HCT116 (cell line): ENCODE measurements around the gene GNAI2. TPM values are rescaled to one million over a fixed set of nuclear protein-coding genes. Genes with fewer than 3 reads are reported as not detected.
"Not testable (repeated sequence)": the region's sequence is repeated elsewhere in the genome, so short reads cannot be mapped to it uniquely, and the experiment has no call there.

Experiments
- ATAC-seq: fragments of 200-7000 bp; cut with Tn5 transposase; 2 replicates; pipeline ENCODE4 v1.9.1; 2020; ENCODE audit warnings: mild to moderate bottlenecking, moderate library complexity
- BruUV-seq: library from RNA; stranded (reverse); fragments of 400-500 nt; replicated peaks from 2 replicates; lab custom pipeline; 2021; lab: Mats Ljungman, UMichigan
- CTCF ChIA-PET: fragments of 300-600 bp; sonication (Branson Sonifier 250); formaldehyde crosslinking; loops from one replicate; lab custom pipeline; 2021; ENCODE audit warnings: antibody characterized with exemption; lab: Charles Lee
- POLR2A ChIA-PET: fragments of 300-600, 350-600 bp; sonication (Branson Sonifier 250); formaldehyde crosslinking; loops from one replicate; lab custom pipeline; 2021; ENCODE audit warnings: antibody characterized with exemption; lab: Charles Lee
- RAD21 ChIA-PET, 2 experiments: fragments of 300-600 bp; sonication (Branson Sonifier 250); formaldehyde crosslinking; loops; one replicate each; lab custom pipeline; 2023; ENCODE audit warnings: low total read pairs in 2 of 2; ENCODE audit not compliant: uncharacterized antibody in 2 of 2, unreplicated experiment in 2 of 2, low non-redundant PET in 1 of 2; lab: Charles Lee
- DNase-seq: peaks from one replicate; pipeline ENCODE4 v3.0.0-alpha.2; 2010; ENCODE audit warnings: low read depth, low spot score
- H2AFZ ChIP-seq: fragments of 200-600 bp; shearing (Covaris generic), sonication (generic); 2 replicates; pipeline ENCODE4 v1.6.1; 2017; ENCODE audit warnings: low read depth, mixed run types, mixed read lengths, antibody characterized with exemption, low read length; ENCODE audit not compliant: poor library complexity, severe bottlenecking
- H3K27ac ChIP-seq: 2 replicates; pipeline ENCODE4 v1.5.1; 2012; ENCODE audit warnings: low read depth, low read length
- H3K27me3 ChIP-seq: fragments of 200-600 bp; sonication (generic); 2 replicates; pipeline ENCODE4 v1.6.1; 2016; ENCODE audit warnings: mixed run types, low read length, mixed read lengths; ENCODE audit not compliant: insufficient read depth
- H3K36me3 ChIP-seq, 2 experiments: fragments of 200-500 bp in 1 of 2; fragments of 200-600 bp in 1 of 2; sonication (Bioruptor generic) in 1 of 2; sonication (generic) in 1 of 2; 2 replicates each; pipeline versions ENCODE4 v1.5.1 to v1.6.1; 2014 to 2016; ENCODE audit warnings: low read length in 2 of 2, inconsistent platforms in 1 of 2, mixed read lengths in 1 of 2, mixed run types in 1 of 2; ENCODE audit not compliant: insufficient read depth in 2 of 2, control insufficient read depth in 1 of 2
- H3K4me1 ChIP-seq, 2 experiments: fragments of 200-600 bp in 1 of 2; sonication (generic) in 1 of 2; 2 replicates each; pipeline versions ENCODE4 v1.5.1 to v1.6.1; 2012 to 2017; ENCODE audit warnings: low read length in 2 of 2, inconsistent platforms in 1 of 2, mild to moderate bottlenecking in 1 of 2, mixed read lengths in 1 of 2, mixed run types in 1 of 2, moderate library complexity in 1 of 2; ENCODE audit not compliant: insufficient read depth in 2 of 2, control insufficient read depth in 1 of 2
- H3K4me2 ChIP-seq: fragments of 200-600 bp; sonication (generic); 2 replicates; pipeline ENCODE4 v1.6.1; 2017; ENCODE audit warnings: mixed run types, low read length, mixed read lengths
- H3K4me3 ChIP-seq, 2 experiments: fragments of 200-600 bp in 1 of 2; sonication (generic) in 1 of 2; replicated peaks in 1 of 2; 2 replicates each; pipeline ENCODE4 v1.5.1; 2011 to 2016; ENCODE audit warnings: low read length in 2 of 2, control low read depth in 1 of 2, low read depth in 1 of 2, mild to moderate bottlenecking in 1 of 2, mixed read lengths in 1 of 2, mixed run types in 1 of 2
- H3K79me2 ChIP-seq: fragments of 200-600 bp; sonication (generic); 2 replicates; pipeline ENCODE4 v1.6.1; 2017; ENCODE audit warnings: mild to moderate bottlenecking, mixed run types, low read length, moderate library complexity, mixed read lengths; ENCODE audit not compliant: insufficient read depth
- H3K9ac ChIP-seq: fragments of 200-600 bp; sonication (generic); 2 replicates; pipeline ENCODE4 v1.6.1; 2016; ENCODE audit warnings: low read length, mixed read lengths
- H3K9me2 ChIP-seq: fragments of 200-600 bp; sonication (generic), shearing (Covaris generic); 2 replicates; pipeline ENCODE4 v1.6.1; 2017; ENCODE audit warnings: mixed run types, mild to moderate bottlenecking, moderate library complexity; ENCODE audit not compliant: insufficient read depth
- H3K9me3 ChIP-seq, 2 experiments: fragments of 200-500 bp in 1 of 2; fragments of 200-600 bp in 1 of 2; sonication (Bioruptor generic) in 1 of 2; sonication (generic) in 1 of 2; 2 replicates each; pipeline ENCODE4 v1.6.1; 2014 to 2017; ENCODE audit warnings: low read length in 2 of 2, mixed read lengths in 2 of 2, inconsistent platforms in 1 of 2, low read depth in 1 of 2, mild to moderate bottlenecking in 1 of 2, mixed run types in 1 of 2, moderate library complexity in 1 of 2; ENCODE audit not compliant: control insufficient read depth in 1 of 2, insufficient read depth in 1 of 2
- H4K20me1 ChIP-seq: fragments of 200-600 bp; sonication (generic), shearing (Covaris generic); 2 replicates; pipeline ENCODE4 v1.6.1; 2017; ENCODE audit warnings: mixed run types, mild to moderate bottlenecking, moderate library complexity; ENCODE audit not compliant: insufficient read depth
- JUND ChIP-seq: IDR thresholded peaks from 2 replicates; pipeline ENCODE4 v1.6.1; 2012
- POLR2A ChIP-seq: IDR thresholded peaks from 2 replicates; pipeline ENCODE4 v1.7.0; 2011; ENCODE audit warnings: borderline replicate concordance; ENCODE audit not compliant: insufficient read depth, insufficient read length; ENCODE audit errors: extremely low read depth
- SRF ChIP-seq: IDR thresholded peaks from 2 replicates; pipeline ENCODE4 v1.6.1; 2012; ENCODE audit warnings: low read depth
- intact Hi-C: fragments of 100-400 bp; cut with micrococcal nuclease; formaldehyde crosslinking; loops from 2 replicates; pipeline ENCODE4 v1.10.0; 2022
- total RNA-seq: library from RNA; stranded (reverse); gene quantifications from one replicate; pipeline ENCODE4 v1.2.1, GENCODE V29; 2021; ENCODE audit not compliant: unreplicated experiment
- TF ChIP-seq, protein P1 (sequence below): IDR thresholded peaks from 2 replicates; pipeline ENCODE4 v1.6.1; 2012

The GNAI2 gene
- total RNA-seq, 1 experiment from 2014 or later, result 170 TPM

DNA sequence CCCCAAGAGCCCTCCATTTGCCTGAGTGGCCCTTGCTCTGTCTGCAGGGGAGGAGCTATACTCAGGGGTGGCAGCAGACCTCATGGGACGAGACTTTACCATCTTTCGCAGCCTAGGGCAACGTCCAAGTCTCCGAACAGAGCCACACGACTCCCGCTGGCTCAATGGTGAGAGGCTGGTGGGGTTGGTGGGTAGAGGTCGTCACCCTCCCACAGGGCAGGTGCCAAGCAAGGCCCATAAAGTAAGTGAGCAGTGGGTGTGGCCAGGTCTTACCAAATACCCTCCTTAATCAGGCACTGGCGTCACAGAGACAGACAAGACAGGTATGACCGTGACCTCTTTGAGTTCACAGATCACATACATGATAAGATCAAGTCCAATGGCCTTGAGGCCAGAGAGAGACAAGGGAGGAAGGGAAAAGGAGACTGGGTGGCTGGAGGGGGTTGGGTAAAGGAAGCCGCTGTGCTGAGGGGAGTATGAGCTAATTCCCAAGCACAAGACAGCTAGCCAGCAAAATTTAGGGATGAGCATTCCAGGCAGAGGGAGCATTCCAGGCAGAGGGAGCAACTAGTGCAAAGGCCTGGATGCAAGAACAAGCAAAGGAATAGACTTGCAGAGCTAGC is 35.4 kb downstream of the GNAI2 start:
- no peaks in the 10 kb centered on the region for H3K79me2 ChIP-seq
- intact Hi-C loops, result loop anchor here (5.0 kb wide), 1 partner anchor 149 kb away; no protein-coding TSS in a partner anchor
- H3K9ac ChIP-seq, result no peak overlapping the region
- no peaks in the 10 kb centered on the region for H3K9me2 ChIP-seq
- no peaks in the 10 kb centered on the region for H4K20me1 ChIP-seq
- H2AFZ ChIP-seq, result no peak overlapping the region
- DNase-seq (no peak), ATAC-seq (no peak)
- no peaks in the 10 kb centered on the region for H3K36me3 ChIP-seq
- H3K4me3 ChIP-seq, result no peak overlapping the region
- TF ChIP-seq SRF (no peak), POLR2A (no peak), JUND (no peak)
- TF ChIP-seq, protein P1, sequence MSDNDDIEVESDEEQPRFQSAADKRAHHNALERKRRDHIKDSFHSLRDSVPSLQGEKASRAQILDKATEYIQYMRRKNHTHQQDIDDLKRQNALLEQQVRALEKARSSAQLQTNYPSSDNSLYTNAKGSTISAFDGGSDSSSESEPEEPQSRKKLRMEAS, result no peak
- H3K9me3 ChIP-seq, result no peaks in the 10 kb centered on the region
- no peak overlapping the region; the same call in 1 of the 2 replicates for H3K27ac ChIP-seq
- ChIA-PET RAD21 (interaction anchor here (1.1 to 1.9 kb wide), 2 partner anchors 11 kb away, joined by 4 to 7 read pairs; no protein-coding TSS in a partner anchor), POLR2A (interaction anchor here (1.0 to 1.5 kb wide), 2 partner anchors 21 to 36 kb away, joined by 3 to 4 read pairs; partner anchors contain the start of genes GNAI2 and IFRD2), CTCF (interaction anchor here (1.1 to 3.4 kb wide), 5 partner anchors 11 to 77 kb away, joined by 3 to 27 read pairs (median 9); no protein-coding TSS in a partner anchor)
- peak overlapping the region; percentile 12; the same call in 1 of the 2 replicates for H3K4me2 ChIP-seq
- H3K4me1 ChIP-seq, result peaks cover 65 to 79% of the 10 kb centered on the region in 2 experiments
- BruUV-seq, result no TSS peak
- no peaks in the 10 kb centered on the region for H3K27me3 ChIP-seq

DNA sequence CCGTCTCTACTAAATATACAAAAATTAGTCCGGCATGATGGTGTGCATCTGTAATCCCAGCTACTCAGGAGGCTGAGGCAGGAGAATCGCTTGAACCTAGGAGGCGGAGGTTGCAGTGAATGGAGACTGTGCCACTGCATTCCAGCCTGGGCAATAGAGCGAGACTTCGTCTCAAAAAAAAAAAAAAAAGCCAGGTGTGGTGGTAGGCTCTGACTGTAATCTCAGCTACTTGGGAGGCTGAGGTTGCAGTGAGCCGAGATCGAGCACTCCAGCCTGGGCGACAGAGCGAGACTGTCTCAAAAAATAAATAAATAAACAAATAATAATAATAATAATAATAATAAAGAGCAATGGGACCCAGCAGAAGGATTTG is 36.5 kb downstream of the GNAI2 start:
- not testable (repeated sequence) for H3K27ac ChIP-seq, H3K9me2 ChIP-seq, H3K79me2 ChIP-seq, H3K36me3 ChIP-seq, BruUV-seq, H3K9me3 ChIP-seq, DNase-seq, H3K9ac ChIP-seq, H2AFZ ChIP-seq, ATAC-seq, H4K20me1 ChIP-seq, H3K27me3 ChIP-seq, H3K4me3 ChIP-seq
- Histone ChIP-seq H3K4me1 (peaks cover 57 to 68% of the 10 kb centered on the region in 2 experiments), H3K4me2 (peak overlapping the region; percentile 96)
- ChIA-PET CTCF (interaction anchor here (0.7 to 3.4 kb wide), 4 partner anchors 13 to 78 kb away, joined by 4 to 27 read pairs (median 8); no protein-coding TSS in a partner anchor), RAD21 (interaction anchor here (0.7 to 1.9 kb wide), 3 partner anchors 12 to 62 kb away, joined by 4 to 7 read pairs (median 7); no protein-coding TSS in a partner anchor), POLR2A (interaction anchor here (0.6 kb wide), 1 partner anchor 11 kb away, joined by 3 read pairs; no protein-coding TSS in a partner anchor)
- intact Hi-C loops, result loop anchor here (5.0 kb wide), 1 partner anchor 150 kb away; no protein-coding TSS in a partner anchor
